OCI-LY7 (cell line): ENCODE data around the gene VPS13C.

Experiments used
- EZH2phosphoT487 ChIP-seq: fragments of 200-600 bp; sonication (generic); IDR thresholded peaks from 2 replicates; pipeline ENCODE4 v1.6.1; 2018; ENCODE audit warnings: low read depth, borderline replicate concordance, mild to moderate bottlenecking, mixed run types, antibody characterized with exemption, low read length, moderate library complexity, mixed read lengths
- TF ChIP-seq, protein P1 (sequence below): fragments of 200-600 bp; sonication (generic); conservative IDR thresholded peaks from 2 replicates; pipeline ENCODE4 v1.5.1; 2014; ENCODE audit warnings: mild to moderate bottlenecking, antibody characterized with exemption, low read length, moderate library complexity, mixed read lengths

DNA sequence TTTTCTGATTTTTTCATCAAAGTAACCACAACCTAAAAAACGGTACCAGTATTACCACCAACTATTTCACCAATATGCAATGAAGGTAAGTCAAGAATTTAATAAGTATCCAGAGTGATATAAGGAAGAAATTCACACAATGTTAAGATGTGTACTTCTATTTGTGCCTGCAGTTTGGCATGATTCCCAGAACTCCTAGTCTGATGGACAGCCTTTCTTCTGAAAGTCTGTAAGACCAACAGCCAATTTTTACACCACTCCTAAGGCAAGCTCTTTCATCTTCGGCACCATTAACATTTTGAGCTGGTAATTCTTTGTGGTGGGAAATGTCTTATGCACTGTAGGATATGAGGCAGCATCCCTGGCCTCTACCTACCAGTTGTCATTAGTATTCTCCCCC is 108.3 kb downstream of the VPS13C start:
- TF ChIP-seq, protein P1, sequence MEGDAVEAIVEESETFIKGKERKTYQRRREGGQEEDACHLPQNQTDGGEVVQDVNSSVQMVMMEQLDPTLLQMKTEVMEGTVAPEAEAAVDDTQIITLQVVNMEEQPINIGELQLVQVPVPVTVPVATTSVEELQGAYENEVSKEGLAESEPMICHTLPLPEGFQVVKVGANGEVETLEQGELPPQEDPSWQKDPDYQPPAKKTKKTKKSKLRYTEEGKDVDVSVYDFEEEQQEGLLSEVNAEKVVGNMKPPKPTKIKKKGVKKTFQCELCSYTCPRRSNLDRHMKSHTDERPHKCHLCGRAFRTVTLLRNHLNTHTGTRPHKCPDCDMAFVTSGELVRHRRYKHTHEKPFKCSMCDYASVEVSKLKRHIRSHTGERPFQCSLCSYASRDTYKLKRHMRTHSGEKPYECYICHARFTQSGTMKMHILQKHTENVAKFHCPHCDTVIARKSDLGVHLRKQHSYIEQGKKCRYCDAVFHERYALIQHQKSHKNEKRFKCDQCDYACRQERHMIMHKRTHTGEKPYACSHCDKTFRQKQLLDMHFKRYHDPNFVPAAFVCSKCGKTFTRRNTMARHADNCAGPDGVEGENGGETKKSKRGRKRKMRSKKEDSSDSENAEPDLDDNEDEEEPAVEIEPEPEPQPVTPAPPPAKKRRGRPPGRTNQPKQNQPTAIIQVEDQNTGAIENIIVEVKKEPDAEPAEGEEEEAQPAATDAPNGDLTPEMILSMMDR, result no peak
- TF ChIP-seq EZH2phosphoT487, result no peak
